ENCODE results near the gene GNPDA2. TPM values are rescaled to one million over a fixed set of nuclear protein-coding genes. Genes with fewer than 3 reads are reported as not detected.

The GNPDA2 gene
- polyA plus RNA-seq, 3 donors = 24.6 to 29.0 (median 25.2) TPM

Other genes with a start within 250 kb of the GNPDA2 start
- gene YIPF7, start 74.9 kb downstream of the GNPDA2 start, polyA plus RNA-seq (ENCODE audit: insufficient read length in 3 of 3) = under 1 TPM; 0.22 to 0.53 (median 0.50) TPM
- gene GUF1, start 48.1 kb downstream of the GNPDA2 start, polyA plus RNA-seq (ENCODE audit: insufficient read length in 3 of 3) = 10 to 100 TPM; 24.7 to 33.1 (median 32.2) TPM